ENCODE measurements around the gene ADRA1B.
"Not testable (repeated sequence)": the region's sequence is repeated elsewhere in the genome, so short reads cannot be mapped to it uniquely, and the experiment has no call there.

Gene ADRA1B

GRCh38 chr5:159971514-159971913, 55.2 kb downstream of the ADRA1B start:
- DNase-seq (ENCODE audit: low read depth): no peak

GRCh38 chr5:159971931-159972461, 55.7 kb downstream of the ADRA1B start:
- no peak for DNase-seq (ENCODE audit: low read depth)

- no peak for DNase-seq (ENCODE audit: low read depth)
These were observed 56.5 kb downstream of the ADRA1B start for GRCh38 chr5:159972538-159973362.

- no peak for DNase-seq (ENCODE audit: low read depth)
These were observed 59.3 kb downstream of the ADRA1B start for GRCh38 chr5:159975462-159976019.

DNA sequence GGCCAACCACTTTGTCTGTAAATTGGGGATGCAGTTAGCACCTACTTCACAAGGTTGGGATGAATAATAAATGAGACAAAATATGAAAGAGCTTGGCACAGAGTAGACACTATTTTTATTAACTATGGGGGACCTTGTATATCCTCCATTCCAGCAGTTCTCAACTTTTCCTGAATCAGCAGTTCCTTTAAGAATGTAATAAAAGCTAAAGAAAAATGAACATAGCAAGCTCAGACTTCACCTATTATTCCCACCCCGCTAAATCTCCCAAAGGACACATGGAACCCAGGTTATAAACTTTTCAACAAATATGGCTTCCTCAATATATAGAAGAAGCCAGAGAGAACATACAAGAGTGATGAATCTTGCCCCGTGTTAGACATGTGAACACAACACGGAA, 60.6 kb downstream of the ADRA1B start:
- DNase-seq (ENCODE audit: low read depth): no peak

- DNase-seq (ENCODE audit: low read depth): no peak
These were observed 62.1 kb downstream of the ADRA1B start for GRCh38 chr5:159978358-159978757.

DNA sequence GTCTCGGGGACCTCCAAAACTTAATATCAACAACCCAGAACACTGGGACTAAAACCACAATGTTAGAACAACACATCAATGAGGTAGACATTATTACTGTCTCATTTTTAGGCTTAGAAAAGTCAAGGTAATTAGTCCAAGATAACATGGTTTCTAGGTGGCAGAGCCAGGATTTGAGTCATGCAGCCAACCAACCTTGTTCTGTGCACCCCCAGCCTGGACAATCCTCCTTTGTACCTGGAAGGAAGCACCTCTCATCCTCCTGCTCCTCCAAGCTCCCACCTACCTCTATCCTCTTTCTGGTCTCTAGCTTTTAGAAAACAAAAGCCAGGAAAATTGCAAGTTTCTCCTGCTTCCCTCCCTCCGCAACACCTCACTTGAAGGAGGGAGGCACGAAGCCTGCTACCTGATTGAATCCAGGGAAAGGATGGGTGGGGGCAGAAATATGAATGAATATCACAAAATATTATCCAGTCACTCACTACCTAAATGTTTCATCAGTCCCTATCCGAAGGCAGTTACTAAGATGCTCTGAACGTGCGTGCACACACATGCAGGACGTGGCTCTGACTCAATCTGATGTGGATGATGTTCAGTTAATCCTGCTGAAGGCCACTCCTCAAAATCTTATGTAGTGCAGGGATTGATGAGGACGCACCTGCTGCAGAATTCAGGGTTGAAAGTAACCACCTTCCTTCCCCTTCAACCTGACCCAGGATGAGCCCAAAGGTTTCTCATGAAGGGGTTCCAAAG, 66.3 kb downstream of the ADRA1B start:
- no peak for DNase-seq (ENCODE audit: low read depth)

DNA sequence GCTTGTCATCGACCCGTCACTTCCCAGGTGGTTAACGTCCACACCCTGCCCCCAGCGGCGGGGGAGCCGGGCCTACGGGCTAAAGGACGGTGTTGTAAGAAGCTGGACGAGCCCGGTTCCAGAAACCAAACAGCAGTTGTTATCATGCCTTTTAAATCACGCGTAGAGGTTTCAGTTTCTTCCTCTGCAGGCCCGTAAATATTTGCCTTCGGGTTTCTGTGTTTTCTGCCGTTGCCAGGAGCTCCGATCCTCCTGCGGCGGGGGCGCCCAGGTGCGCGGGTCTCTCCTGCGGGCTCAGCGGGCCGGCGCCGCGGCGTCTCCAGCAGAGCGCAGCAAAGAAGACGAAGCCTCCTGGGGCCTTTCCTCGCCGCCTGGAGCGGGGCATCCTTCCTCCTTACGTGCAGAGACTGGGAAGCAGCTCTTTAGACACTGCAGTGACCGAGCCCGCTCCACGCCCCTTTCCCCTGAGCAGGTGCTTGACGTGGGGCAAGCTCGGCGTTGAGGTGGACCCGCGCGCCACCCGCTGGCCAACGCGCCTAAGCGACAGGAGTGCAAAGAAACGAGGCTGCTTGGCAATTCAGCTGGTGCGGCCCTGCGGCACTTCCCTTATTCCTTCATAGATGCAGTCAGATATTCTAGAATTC, 70.9 kb downstream of the ADRA1B start:
- peak; percentile 32 for DNase-seq (ENCODE audit: low read depth)

- DNase-seq (ENCODE audit: low read depth): no peak
These were observed 74.2 kb downstream of the ADRA1B start for GRCh38 chr5:159990506-159990905.

DNA sequence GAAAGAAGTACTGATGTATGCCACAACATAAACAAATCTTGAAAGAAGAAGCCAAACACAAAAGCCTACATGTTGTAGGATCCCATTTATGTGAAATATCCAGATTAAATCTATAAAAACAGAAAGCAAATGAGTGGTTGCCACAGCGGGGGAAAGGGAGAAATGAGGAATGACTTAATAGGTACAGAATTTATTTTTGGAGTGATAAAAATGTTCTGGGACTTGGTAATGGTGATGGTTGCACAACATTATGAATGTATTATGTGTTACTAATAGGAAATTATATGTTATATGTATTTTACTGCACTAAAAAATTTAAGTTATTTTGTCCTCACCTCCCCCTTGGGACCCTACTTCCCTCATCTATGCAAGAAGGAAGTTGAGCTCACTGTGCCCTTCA, 76.3 kb downstream of the ADRA1B start:
- DNase-seq (ENCODE audit: low read depth): no peak

DNA sequence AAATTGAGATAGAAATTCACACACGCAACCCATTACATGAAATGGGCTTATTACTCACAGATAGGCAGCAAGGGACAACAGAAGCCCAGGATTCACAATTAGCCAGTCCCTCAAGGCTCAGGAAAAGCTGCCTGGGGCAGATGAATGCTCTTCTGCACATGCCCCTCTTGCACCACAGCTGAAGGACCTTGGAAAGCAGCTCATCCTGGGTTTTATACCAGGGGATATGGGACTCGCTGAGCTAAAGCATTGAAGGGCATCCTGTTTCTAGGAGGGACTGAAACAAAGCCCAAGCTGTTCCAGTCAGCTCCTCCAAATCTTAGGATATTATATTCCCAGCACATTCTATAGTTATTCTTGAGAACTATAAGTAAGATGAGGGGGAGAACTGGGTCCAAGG, 76.9 kb downstream of the ADRA1B start:
- DNase-seq (ENCODE audit: low read depth): no peak

GRCh38 chr5:159995907-159996306, 79.6 kb downstream of the ADRA1B start:
- DNase-seq (ENCODE audit: low read depth): no peak

- DNase-seq (ENCODE audit: low read depth): no peak
These were observed 85.2 kb downstream of the ADRA1B start for GRCh38 chr5:160001457-160001856.

DNA sequence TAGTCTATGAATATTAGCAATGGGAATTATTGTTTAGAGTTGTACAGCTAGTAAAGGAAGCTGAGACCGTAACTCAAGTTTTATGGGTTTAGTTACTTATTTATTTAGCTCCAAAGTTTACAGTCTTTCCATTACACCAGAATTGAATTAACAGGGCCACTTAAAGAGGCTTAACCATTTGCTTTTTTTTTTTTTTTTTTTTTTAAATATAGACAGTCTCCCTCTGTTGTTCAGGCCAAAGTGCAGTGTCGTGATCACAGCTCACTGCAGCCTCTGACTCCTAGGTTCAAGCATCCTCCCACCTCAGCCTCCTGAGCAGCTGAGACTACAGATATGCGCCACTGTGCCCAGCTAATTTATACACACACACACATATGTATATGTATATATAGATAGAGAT, 91.2 kb downstream of the ADRA1B start:
- no peak for DNase-seq (ENCODE audit: low read depth)

- DNase-seq (ENCODE audit: low read depth): not testable (repeated sequence)
These were observed 92.2 kb downstream of the ADRA1B start for GRCh38 chr5:160008529-160008876.

GRCh38 chr5:160008877-160009590, 92.8 kb downstream of the ADRA1B start, which contains the start of gene TTC1:
Gene TTC1, plus strand, starts transcription at chr5:160009139. Its CDS starts 1,390 bp downstream, at chr5:160010529.
- DNase-seq (ENCODE audit: low read depth): peak; percentile 89

- DNase-seq (ENCODE audit: low read depth): no peak
These were observed 93.3 kb downstream of the ADRA1B start for GRCh38 chr5:160009591-160009989.

DNA sequence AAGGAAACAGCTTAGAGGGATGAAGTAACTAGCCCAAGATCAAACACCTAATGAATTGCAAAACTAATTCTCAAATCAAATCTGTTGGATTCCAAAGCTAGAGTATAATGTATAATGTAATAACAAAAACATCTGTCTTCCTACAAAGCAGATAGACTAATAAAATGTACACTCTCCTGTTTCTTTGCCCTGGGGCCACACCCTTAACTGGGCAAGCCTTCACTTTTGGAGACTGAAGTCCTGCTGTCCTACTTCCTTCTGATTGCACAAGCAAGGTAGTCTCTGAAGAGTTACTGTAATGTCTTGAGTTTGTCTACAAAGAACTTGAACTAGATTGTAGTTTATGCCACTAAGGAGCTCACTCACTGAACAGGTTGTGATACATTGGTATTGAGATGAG, 95.2 kb downstream of the ADRA1B start:
- DNase-seq (ENCODE audit: low read depth): no peak

DNA sequence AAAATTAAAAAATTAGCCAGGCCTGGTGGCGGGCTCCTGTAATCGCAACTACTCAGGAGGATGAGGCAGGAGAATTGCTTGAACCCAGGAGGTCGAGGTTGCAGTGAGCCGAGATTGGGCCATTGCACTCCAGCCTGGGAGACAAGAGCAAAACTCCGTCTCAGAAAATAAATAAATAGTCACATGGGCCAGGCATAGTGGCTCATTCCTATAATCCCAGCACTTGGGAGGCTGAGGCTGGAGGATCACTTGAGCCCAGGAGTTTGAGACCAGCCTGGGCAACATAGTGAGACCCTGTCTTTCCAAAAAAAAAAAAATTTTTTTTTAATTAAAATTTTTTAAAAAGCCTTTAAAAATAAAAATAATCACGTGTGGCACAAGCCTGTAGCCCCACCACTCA, 97.9 kb downstream of the ADRA1B start:
- DNase-seq (ENCODE audit: low read depth): not testable (repeated sequence)

DNA sequence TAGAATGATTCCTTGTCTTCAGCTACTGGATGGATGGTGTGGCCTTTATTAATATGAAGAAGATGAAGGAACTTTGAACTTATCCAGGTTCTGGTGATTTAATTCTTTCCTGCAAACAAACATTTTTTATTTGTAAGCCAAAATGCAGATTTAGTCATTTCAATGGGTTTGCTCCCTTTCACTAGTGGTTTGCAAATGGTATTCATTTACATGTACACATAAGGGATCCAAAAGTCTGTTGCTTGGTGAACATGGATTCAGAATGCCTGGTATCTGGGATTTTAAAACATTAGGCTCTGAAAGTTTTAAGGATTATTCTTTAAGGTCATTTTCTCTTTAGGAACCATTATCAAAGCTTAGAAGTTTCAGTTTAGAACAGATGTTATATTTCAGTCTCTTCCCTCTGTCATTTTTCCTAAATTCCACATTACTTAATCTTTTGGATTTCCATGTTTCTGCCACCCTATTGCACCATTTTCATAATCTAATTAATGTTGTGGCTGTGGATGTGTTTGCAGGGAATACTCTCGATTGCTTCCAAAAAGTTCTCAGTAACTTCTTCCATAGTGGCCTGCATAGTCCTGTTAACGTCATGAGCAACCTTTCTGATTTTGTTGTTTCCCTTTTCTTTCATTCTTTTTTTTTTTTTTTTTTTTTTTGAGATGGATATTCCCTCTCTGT, 102.8 kb downstream of the ADRA1B start:
- DNase-seq (ENCODE audit: low read depth): no peak

- no peak for DNase-seq (ENCODE audit: low read depth)
These were observed 104.0 kb downstream of the ADRA1B start for GRCh38 chr5:160020266-160020770.

Data from T-helper 22 cell (primary cell).